ENCODE measurements around the gene SUCLG1.

Gene SUCLG1

DNA sequence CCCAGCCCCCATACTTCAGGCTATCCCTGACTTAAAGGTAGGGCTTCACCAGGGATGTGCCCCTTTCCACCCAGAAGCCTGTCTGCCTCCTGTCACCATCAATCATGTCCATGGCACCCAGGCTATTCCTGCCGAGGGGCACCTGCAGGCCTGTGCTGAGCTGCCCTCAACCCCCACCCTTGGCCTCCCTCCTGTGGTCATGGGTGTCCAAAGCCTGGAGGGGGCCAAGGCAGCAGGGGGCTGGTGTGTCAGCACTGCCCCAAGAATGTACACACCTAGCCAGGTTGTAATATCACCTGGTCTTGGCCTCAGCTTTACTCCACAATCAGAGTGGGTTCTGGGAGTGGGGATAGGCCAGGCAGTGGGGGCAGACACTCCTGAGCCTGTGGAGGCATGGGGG lies 69.3 kb downstream of the SUCLG1 start:
- Histone ChIP-seq H3K27ac (replicated peaks) (no peak overlapping the region), H3K4me3 (replicated peaks; ENCODE audit: insufficient read depth, low read length) (no peak overlapping the region), H3K27me3 (ENCODE audit: insufficient read depth, poor library complexity, severe bottlenecking) (no peaks in the 10 kb centered on the region)
- no peak for DNase-seq (ENCODE audit: low read depth in 1 of 2, low spot score in 1 of 2)
- TF ChIP-seq, protein P1, sequence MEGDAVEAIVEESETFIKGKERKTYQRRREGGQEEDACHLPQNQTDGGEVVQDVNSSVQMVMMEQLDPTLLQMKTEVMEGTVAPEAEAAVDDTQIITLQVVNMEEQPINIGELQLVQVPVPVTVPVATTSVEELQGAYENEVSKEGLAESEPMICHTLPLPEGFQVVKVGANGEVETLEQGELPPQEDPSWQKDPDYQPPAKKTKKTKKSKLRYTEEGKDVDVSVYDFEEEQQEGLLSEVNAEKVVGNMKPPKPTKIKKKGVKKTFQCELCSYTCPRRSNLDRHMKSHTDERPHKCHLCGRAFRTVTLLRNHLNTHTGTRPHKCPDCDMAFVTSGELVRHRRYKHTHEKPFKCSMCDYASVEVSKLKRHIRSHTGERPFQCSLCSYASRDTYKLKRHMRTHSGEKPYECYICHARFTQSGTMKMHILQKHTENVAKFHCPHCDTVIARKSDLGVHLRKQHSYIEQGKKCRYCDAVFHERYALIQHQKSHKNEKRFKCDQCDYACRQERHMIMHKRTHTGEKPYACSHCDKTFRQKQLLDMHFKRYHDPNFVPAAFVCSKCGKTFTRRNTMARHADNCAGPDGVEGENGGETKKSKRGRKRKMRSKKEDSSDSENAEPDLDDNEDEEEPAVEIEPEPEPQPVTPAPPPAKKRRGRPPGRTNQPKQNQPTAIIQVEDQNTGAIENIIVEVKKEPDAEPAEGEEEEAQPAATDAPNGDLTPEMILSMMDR (IDR thresholded peaks at IDR 0.05; ENCODE audit: insufficient read depth, low read length), result no peak
- no peak for TF ChIP-seq REST (IDR thresholded peaks at IDR 0.05; ENCODE audit: insufficient replicate concordance, low read depth)
- no peak for TF ChIP-seq SPI1 (IDR thresholded peaks at IDR 0.05; ENCODE audit: borderline replicate concordance, low read depth)
- no peak for TF ChIP-seq GABPA (IDR thresholded peaks at IDR 0.05; ENCODE audit: low read depth)
- TF ChIP-seq POLR2AphosphoS5 (IDR thresholded peaks at IDR 0.05; ENCODE audit: low read depth), result no peak

DNA sequence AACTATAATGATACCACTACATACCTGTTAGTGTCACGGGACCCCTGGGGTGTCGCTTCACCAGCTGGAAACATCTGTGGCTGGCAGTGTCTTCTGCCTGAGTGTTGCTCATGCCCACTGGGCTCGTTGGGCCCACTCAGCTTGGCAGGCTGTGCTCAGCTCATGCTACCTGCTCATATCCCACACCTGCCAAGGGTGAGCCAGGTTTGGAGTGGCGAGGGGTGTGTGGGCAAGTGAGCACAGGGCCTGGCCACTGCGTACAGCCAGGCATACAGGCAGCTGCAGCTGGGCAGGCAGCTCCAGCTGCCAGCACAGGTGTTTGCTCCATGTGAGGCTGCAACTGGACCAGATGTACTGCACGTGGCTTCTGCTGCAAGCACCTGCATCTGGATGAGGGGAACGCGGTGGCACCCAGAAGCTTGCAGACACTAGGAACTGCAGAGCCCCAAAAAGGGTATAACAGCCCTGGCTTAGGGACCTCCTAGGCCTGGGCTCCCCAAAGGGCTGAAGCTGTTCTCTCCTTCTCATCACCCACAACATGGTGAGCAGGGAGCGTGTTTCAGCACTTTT lies 70.1 kb downstream of the SUCLG1 start:
- no peak overlapping the region for H3K4me3 ChIP-seq (replicated peaks; ENCODE audit: insufficient read depth, low read length)
- TF ChIP-seq REST (IDR thresholded peaks at IDR 0.05; ENCODE audit: insufficient replicate concordance, low read depth), result no peak
- no peak for DNase-seq (ENCODE audit: low read depth in 1 of 2, low spot score in 1 of 2)

DNA sequence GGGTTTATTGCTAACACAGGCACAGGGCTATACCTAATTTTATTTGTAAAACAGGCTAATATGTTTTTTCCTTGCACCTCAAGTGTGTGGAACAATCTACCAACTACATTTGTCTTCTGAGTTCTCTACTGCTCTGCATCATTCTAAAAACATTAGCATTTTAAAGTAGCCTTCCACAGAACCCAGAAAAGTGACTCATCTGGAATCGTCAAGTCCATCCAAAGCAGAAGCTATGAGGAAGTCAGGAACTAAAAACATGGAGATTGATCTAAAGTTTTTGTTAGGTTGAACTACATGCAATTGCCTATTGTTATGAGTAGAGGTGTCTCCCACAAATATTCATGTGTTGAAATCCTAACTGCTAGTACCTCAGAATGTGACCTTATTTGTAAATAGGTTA lies 70.9 kb downstream of the SUCLG1 start:
- Histone ChIP-seq H3K4me3 (replicated peaks; ENCODE audit: insufficient read depth, low read length) (no peak overlapping the region), H3K27me3 (ENCODE audit: insufficient read depth, poor library complexity, severe bottlenecking) (no peaks in the 10 kb centered on the region), H3K27ac (replicated peaks) (no peak overlapping the region)
- TF ChIP-seq REST (IDR thresholded peaks at IDR 0.05; ENCODE audit: insufficient replicate concordance, low read depth), result no peak
- TF ChIP-seq POLR2AphosphoS5 (IDR thresholded peaks at IDR 0.05; ENCODE audit: low read depth), result no peak
- TF ChIP-seq, protein P1 (IDR thresholded peaks at IDR 0.05; ENCODE audit: insufficient read depth, low read length), result no peak
- TF ChIP-seq SPI1 (IDR thresholded peaks at IDR 0.05; ENCODE audit: borderline replicate concordance, low read depth), result no peak
- TF ChIP-seq GABPA (IDR thresholded peaks at IDR 0.05; ENCODE audit: low read depth), result no peak
- DNase-seq (ENCODE audit: low read depth in 1 of 2, low spot score in 1 of 2), result no peak

More for the DNA sequence above, 70.1 kb downstream of the SUCLG1 start:
- Histone ChIP-seq H3K27ac (replicated peaks) (no peak overlapping the region), H3K27me3 (ENCODE audit: insufficient read depth, poor library complexity, severe bottlenecking) (no peaks in the 10 kb centered on the region)

Data from HL-60 (cell line).